ENCODE measurements around the gene FAM107B. TPM values are rescaled to one million over a fixed set of nuclear protein-coding genes. Genes with fewer than 3 reads are reported as not detected.

FAM107B gene
- total and polyA plus RNA-seq, 2 experiments from 2014 or later = 3.4 to 5.2 TPM

- no peak overlapping the region for H3K4me3 ChIP-seq
- H3K27ac ChIP-seq = no peak overlapping the region
- no peak overlapping the region for H3K4me2 ChIP-seq (ENCODE audit: unreplicated experiment)
- no peaks in the 10 kb centered on the region for H3F3A ChIP-seq (ENCODE audit: insufficient read depth)
- H3K79me2 ChIP-seq (ENCODE audit: insufficient read depth) = no peaks in the 10 kb centered on the region
- no peaks in the 10 kb centered on the region for H3K4me1 ChIP-seq (ENCODE audit: insufficient read depth)
- WGBS, 2 experiments (ENCODE audit: low coverage in 1 of 2, low lambda C conversion rate in 2 of 2, missing lambda C conversion rate in 2 of 2) = 75 to 81% methylated on average over 3 of the region's 3 CpGs
- no peak for TF ChIP-seq EZH2 (IDR thresholded peaks at IDR 0.05; ENCODE audit: insufficient read depth, poor library complexity, severe bottlenecking)
- no peak for TF ChIP-seq EZH2phosphoT487 (IDR thresholded peaks at IDR 0.05; ENCODE audit: insufficient read depth, low read depth)
- in situ Hi-C loops (cut with MboI) = no loop called here
- H3K9me2 ChIP-seq (ENCODE audit: insufficient read depth) = no peaks in the 10 kb centered on the region
- H3K27me3 ChIP-seq (replicated peaks; ENCODE audit: insufficient read depth) = peaks cover 4% of the 10 kb centered on the region
- DNase-seq = no peak
- H3K9me3 ChIP-seq (ENCODE audit: low read depth) = no peaks in the 10 kb centered on the region
- H3K9ac ChIP-seq = no peak overlapping the region
- H4K20me1 ChIP-seq (ENCODE audit: insufficient read depth) = no peaks in the 10 kb centered on the region
- H2AFZ ChIP-seq = no peak overlapping the region
- no peaks in the 10 kb centered on the region for H3K36me3 ChIP-seq (ENCODE audit: low read depth)
Observed at GRCh38 chr10:14812271-14812670, 37.6 kb upstream of the FAM107B start.

- TF ChIP-seq EZH2phosphoT487 (IDR thresholded peaks at IDR 0.05; ENCODE audit: insufficient read depth, low read depth) (no peak), EZH2 (IDR thresholded peaks at IDR 0.05; ENCODE audit: insufficient read depth, poor library complexity, severe bottlenecking) (no peak)
- 56 to 66% methylated on average over 9 of the region's 9 CpGs for WGBS, 2 experiments (ENCODE audit: low coverage in 1 of 2, low lambda C conversion rate in 2 of 2, missing lambda C conversion rate in 2 of 2)
- no peak for DNase-seq
- H3K9me2 ChIP-seq (ENCODE audit: insufficient read depth) = no peaks in the 10 kb centered on the region
- H3K4me1 ChIP-seq (ENCODE audit: insufficient read depth) = no peaks in the 10 kb centered on the region
- no peak overlapping the region for H3K9ac ChIP-seq
- H3K36me3 ChIP-seq (ENCODE audit: low read depth) = no peaks in the 10 kb centered on the region
- no peak overlapping the region for H3K4me3 ChIP-seq
- in situ Hi-C loops (cut with MboI) = no loop called here
- H2AFZ ChIP-seq = no peak overlapping the region
- H3F3A ChIP-seq (ENCODE audit: insufficient read depth) = no peaks in the 10 kb centered on the region
- H3K27ac ChIP-seq = no peak overlapping the region
- peaks cover 8% of the 10 kb centered on the region for H3K27me3 ChIP-seq (replicated peaks; ENCODE audit: insufficient read depth)
- no peaks in the 10 kb centered on the region for H3K79me2 ChIP-seq (ENCODE audit: insufficient read depth)
- H3K9me3 ChIP-seq (ENCODE audit: low read depth) = no peaks in the 10 kb centered on the region
- H3K4me2 ChIP-seq (ENCODE audit: unreplicated experiment) = no peak overlapping the region
- no peaks in the 10 kb centered on the region for H4K20me1 ChIP-seq (ENCODE audit: insufficient read depth)
Observed at GRCh38 chr10:14810969-14811953, 36.6 kb upstream of the FAM107B start.

- Histone ChIP-seq H3K9me2 (ENCODE audit: insufficient read depth) (no peaks in the 10 kb centered on the region), H3K4me2 (ENCODE audit: unreplicated experiment) (no peak overlapping the region), H3K4me1 (ENCODE audit: insufficient read depth) (no peaks in the 10 kb centered on the region), H3F3A (ENCODE audit: insufficient read depth) (no peaks in the 10 kb centered on the region), H3K9ac (no peak overlapping the region), H3K4me3 (no peak overlapping the region), H4K20me1 (ENCODE audit: insufficient read depth) (no peaks in the 10 kb centered on the region), H3K79me2 (ENCODE audit: insufficient read depth) (no peaks in the 10 kb centered on the region), H2AFZ (no peak overlapping the region), H3K27ac (no peak overlapping the region), H3K36me3 (ENCODE audit: low read depth) (no peaks in the 10 kb centered on the region), H3K9me3 (ENCODE audit: low read depth) (no peaks in the 10 kb centered on the region), H3K27me3 (replicated peaks; ENCODE audit: insufficient read depth) (peaks cover 20% of the 10 kb centered on the region)
- WGBS, 2 experiments (ENCODE audit: low coverage in 1 of 2, low lambda C conversion rate in 2 of 2, missing lambda C conversion rate in 2 of 2) = 23 to 36% methylated on average over 3 of the region's 3 CpGs
- DNase-seq = no peak
- TF ChIP-seq EZH2phosphoT487 (IDR thresholded peaks at IDR 0.05; ENCODE audit: insufficient read depth, low read depth) (no peak), EZH2 (IDR thresholded peaks at IDR 0.05; ENCODE audit: insufficient read depth, poor library complexity, severe bottlenecking) (no peak)
- in situ Hi-C loops (cut with MboI) = no loop called here
Observed at GRCh38 chr10:14806318-14806717, 31.6 kb upstream of the FAM107B start.

GRCh38 chr10:14803827-14804226, 29.1 kb upstream of the FAM107B start:
- no peak overlapping the region for H3K9ac ChIP-seq
- H3K36me3 ChIP-seq (ENCODE audit: low read depth) = no peaks in the 10 kb centered on the region
- peaks cover 37% of the 10 kb centered on the region for H3K27me3 ChIP-seq (replicated peaks; ENCODE audit: insufficient read depth)
- 70 to 74% methylated on average over 1 of the region's 1 CpG for WGBS, 2 experiments (ENCODE audit: low coverage in 1 of 2, low lambda C conversion rate in 2 of 2, missing lambda C conversion rate in 2 of 2)
- H3K4me3 ChIP-seq = no peak overlapping the region
- H3K4me2 ChIP-seq (ENCODE audit: unreplicated experiment) = no peak overlapping the region
- no peaks in the 10 kb centered on the region for H3K9me2 ChIP-seq (ENCODE audit: insufficient read depth)
- H3K27ac ChIP-seq = no peak overlapping the region
- no peak for DNase-seq
- no peaks in the 10 kb centered on the region for H4K20me1 ChIP-seq (ENCODE audit: insufficient read depth)
- in situ Hi-C loops (cut with MboI) = no loop called here
- no peak for TF ChIP-seq EZH2phosphoT487 (IDR thresholded peaks at IDR 0.05; ENCODE audit: insufficient read depth, low read depth)
- TF ChIP-seq EZH2 (IDR thresholded peaks at IDR 0.05; ENCODE audit: insufficient read depth, poor library complexity, severe bottlenecking) = no peak
- no peaks in the 10 kb centered on the region for H3K4me1 ChIP-seq (ENCODE audit: insufficient read depth)
- no peak overlapping the region for H2AFZ ChIP-seq
- H3F3A ChIP-seq (ENCODE audit: insufficient read depth) = no peaks in the 10 kb centered on the region
- H3K79me2 ChIP-seq (ENCODE audit: insufficient read depth) = no peaks in the 10 kb centered on the region
- no peaks in the 10 kb centered on the region for H3K9me3 ChIP-seq (ENCODE audit: low read depth)

Data from GM23248 (cell line).